NB4 (cell line): ENCODE measurements around the gene EXOC6.

ENCODE experiments used
- POLR2A ChIP-seq: IDR thresholded peaks from 2 replicates; pipeline ENCODE4 v1.6.1; 2011; ENCODE audit warnings: mild to moderate bottlenecking; ENCODE audit not compliant: insufficient read length; ENCODE audit errors: extremely low read depth
- TF ChIP-seq, protein P1 (sequence below): IDR thresholded peaks from one replicate; pipeline ENCODE4 v1.5.1; 2012; ENCODE audit warnings: low read depth, low read length

DNA sequence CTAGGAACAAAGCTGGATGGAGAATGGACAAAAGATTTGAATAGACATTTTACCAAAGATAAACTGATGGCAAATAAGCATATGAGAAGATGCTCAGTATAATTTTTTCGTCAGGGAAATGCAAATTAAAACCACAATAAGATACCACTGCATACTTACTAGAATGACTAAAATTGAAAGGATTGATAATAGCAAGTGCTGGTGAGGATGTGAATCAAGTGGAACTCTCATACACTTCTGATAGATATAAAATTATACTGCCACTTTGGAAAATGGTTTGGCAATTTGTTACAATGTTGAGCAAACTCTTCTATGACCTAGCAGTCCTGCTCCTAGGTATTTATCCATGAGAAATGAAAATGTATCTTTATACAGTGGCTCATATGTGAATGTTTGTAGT is 83.3 kb downstream of the EXOC6 start:
- TF ChIP-seq, protein P1, sequence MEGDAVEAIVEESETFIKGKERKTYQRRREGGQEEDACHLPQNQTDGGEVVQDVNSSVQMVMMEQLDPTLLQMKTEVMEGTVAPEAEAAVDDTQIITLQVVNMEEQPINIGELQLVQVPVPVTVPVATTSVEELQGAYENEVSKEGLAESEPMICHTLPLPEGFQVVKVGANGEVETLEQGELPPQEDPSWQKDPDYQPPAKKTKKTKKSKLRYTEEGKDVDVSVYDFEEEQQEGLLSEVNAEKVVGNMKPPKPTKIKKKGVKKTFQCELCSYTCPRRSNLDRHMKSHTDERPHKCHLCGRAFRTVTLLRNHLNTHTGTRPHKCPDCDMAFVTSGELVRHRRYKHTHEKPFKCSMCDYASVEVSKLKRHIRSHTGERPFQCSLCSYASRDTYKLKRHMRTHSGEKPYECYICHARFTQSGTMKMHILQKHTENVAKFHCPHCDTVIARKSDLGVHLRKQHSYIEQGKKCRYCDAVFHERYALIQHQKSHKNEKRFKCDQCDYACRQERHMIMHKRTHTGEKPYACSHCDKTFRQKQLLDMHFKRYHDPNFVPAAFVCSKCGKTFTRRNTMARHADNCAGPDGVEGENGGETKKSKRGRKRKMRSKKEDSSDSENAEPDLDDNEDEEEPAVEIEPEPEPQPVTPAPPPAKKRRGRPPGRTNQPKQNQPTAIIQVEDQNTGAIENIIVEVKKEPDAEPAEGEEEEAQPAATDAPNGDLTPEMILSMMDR, result no peak
- TF ChIP-seq POLR2A, result no peak
